ENCODE results near the gene IMMP2L.
"Not testable (repeated sequence)": the region's sequence is repeated elsewhere in the genome, so short reads cannot be mapped to it uniquely, and the experiment has no call there.

IMMP2L gene

DNA sequence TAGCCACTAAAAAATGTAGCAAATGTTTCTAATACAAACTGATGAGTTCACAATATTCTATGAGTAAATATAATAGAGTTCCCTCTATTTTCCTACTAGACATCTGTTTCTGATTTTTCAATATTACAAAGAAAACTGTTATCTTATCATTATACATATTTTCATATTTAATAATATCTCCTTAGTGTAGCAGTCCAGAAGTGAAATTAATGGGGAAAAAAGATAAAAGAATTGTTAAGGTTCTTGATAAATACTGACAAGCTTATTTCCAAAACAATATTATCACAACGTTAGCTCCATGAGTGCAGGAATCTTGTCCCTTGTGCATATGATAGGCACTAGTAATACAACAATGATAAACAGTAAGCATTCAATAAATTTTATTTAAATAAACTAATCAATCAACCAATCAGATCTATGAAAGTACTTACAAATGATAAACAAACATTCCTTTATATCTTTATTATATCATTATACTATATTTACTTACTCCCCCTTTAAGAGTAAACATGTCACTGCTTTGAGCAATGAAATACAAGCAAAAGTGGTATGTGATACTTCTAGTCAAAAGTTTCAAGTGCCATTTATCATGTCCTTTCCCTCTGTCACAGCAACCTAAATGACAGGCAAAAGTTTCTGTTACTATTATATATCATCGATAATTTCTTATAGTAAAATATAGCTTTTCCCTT, 103.1 kb downstream of the IMMP2L start:
- DNase-seq, result no peak

GRCh38 chr7:111450705-111451104, 111.6 kb downstream of the IMMP2L start:
- not testable (repeated sequence) for DNase-seq

DNA sequence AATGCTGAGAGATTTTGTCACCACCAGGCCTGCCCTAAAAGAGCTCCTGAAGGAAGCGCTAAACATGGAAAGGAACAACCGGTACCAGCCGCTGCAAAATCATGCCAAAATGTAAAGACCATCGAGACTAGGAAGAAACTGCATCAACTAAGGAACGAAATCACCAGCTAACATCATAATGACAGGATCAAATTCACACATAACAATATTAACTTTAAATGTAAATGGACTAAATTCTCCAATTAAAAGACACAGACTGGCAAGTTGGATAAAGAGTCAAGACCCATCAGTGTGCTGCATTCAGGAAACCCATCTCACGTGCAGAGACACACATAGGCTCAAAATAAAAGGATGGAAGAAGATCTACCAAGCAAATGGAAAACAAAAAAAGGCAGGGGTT, 114.8 kb downstream of the IMMP2L start:
- not testable (repeated sequence) for DNase-seq

DNA sequence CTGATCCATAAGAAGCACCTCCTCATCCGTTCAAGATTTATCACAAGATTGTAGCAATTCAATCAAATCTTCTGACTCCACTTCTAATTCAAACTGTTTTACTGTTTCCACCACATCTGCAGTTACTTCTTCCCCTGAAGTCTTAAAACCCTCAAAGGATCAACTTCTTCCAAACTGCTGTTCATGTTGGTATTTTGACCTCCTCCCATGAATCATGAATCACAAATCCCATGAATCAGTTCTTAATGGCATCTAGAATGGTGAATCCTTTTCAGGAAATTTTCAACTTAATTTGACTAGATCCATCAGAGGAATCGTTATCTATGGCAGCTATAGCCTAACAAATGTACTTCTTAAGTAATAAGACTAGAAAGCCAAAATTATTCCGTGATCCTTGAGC, 122.3 kb downstream of the IMMP2L start:
- no peak for DNase-seq

GRCh38 chr7:111438369-111439289, 123.7 kb downstream of the IMMP2L start:
- no peak for DNase-seq

DNA sequence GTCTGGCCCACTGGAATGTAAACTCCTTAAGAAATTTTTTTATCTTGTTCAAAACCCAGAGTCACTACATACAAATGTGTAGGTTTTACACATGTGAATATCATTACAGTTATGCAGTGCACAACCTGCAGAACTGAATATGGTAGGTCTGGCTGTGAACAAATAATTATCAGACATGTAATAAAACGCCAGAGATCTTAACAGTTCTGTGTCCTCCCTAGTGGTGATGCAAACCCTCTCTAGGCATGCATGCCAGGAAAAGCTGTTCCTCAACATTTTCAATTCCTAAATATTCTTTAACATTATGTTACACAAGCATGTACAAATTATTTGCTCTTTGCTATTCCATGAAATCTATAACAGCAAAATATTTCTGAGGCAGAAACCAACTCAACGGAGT, 124.6 kb downstream of the IMMP2L start:
- DNase-seq, result no peak

DNA sequence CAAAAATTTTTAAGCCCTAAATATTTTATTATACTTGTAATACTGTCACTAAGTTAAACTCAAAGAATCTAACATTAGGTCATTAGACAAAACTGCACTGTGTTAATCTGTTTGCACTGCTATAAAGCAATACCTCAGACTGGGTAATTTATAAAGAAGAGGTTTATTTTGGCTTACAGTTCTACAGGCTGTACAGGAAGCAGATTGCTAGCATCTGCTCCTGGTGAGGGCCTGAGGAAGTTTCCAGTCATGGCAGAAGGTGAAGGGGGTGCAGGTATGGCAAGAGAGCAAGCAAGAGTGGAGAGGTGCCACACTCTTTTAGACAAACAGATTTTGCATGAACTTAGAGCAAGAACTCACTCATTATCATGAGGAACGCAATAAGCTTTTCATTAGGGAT, 125.7 kb downstream of the IMMP2L start:
- no peak for DNase-seq

- no peak for DNase-seq
These were observed 128.9 kb downstream of the IMMP2L start for GRCh38 chr7:111433426-111433825.

GRCh38 chr7:111429781-111430180, 132.5 kb downstream of the IMMP2L start:
- no peak for DNase-seq

- DNase-seq, result no peak
These were observed 137.5 kb downstream of the IMMP2L start for GRCh38 chr7:111424768-111425167.

GRCh38 chr7:111414374-111414773, 147.9 kb downstream of the IMMP2L start:
- no peak for DNase-seq

GRCh38 chr7:111413739-111414138, 148.6 kb downstream of the IMMP2L start:
- DNase-seq, result no peak

GRCh38 chr7:111410899-111411298, 151.4 kb downstream of the IMMP2L start:
- DNase-seq, result no peak

GRCh38 chr7:111409714-111410422, 152.4 kb downstream of the IMMP2L start:
- no peak for DNase-seq

DNA sequence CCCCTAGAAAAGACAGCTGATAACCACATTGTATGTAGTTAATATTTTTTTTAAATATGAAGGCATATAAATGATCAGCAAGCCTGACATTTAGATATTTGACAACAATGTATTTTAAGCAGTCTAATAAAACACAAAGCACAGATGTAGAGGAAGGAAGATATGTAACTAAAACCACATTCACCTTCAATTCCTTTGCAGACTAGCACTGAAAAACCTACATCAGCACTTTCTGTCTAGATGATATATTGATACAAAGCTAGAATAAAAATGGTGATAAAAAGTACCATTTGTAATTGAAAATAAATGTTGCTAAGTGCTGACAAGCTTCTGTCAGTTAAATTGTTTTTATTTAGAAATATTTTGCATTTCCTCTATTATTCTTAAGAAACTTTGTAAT, 153.6 kb downstream of the IMMP2L start:
- no peak for DNase-seq

DNA sequence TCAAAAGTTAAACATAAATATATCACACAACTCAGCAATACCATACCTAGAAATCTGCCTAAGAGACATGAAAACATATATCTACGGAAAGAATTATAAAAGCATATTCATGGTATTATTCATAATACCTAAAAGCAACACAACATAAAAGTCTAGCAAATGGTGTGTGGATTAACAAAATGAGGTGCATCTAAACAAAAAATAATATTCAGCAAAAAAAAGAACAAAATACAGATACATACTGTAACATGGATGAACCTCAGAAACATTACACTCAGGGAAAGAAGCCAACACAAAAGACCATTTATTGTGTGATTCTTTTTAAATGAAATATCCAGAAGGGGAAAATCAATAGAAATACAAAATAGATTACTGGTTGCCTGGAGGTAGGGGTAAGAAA, 155.0 kb downstream of the IMMP2L start:
- no peak for DNase-seq

DNA sequence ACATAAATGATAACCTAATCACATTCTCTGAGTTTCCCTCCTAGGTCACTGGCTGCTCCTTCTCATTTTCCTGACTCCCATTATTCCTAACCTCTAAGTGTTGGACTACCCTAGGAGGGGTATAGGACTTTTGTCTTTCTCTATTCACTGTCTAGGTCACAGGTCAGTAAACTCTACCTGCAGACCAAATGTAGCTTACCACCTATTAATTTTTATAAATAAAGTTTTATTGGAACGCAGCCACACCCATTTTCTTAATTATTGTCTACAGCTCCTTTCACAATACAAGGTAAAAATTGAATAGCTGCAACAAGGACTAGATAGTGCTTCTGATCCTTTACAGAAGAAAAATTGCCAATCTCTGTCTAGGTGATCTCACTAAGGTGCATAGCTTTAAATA, 156.7 kb downstream of the IMMP2L start:
- no peak for DNase-seq

- no peak for DNase-seq
These were observed 160.8 kb downstream of the IMMP2L start for GRCh38 chr7:111401516-111401915.

DNA sequence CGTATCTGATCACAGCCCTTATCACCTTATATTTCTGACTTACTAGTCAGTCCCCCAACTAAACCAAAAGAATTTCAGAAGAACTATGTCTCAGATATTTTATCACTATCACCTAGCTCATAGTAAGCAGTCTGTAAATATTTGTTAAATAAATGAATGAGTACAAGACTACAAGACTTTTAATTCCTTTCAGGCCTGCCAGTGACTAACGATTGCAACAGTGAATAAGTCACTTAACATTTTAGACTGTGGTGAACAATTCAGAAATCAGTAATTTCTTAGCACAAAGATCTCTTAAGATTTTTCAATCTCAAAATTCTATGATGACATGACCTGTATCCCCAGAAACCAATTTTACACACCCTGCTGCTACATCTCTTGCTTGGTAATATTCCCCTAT, 162.2 kb downstream of the IMMP2L start:
- no peak for DNase-seq

DNA sequence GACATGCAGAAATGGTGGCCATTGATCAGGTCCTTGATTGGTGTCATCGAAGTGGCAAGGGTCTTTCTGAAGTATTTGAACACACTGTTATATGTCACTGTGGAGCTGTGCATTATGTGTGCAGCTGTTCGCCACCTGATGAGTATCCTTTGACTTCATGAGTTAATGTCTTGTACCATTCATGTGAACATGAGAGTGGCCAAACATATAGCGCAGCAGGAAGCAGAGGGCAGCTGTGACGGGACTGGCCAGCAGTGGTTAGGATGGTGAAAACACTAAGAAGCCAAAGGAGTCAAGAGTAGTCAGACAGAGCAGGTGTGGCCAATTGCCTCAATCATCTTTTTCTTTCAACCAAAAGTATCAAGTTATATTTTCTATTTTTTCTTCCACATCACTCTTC, 167.4 kb downstream of the IMMP2L start:
- DNase-seq, result no peak

DNA sequence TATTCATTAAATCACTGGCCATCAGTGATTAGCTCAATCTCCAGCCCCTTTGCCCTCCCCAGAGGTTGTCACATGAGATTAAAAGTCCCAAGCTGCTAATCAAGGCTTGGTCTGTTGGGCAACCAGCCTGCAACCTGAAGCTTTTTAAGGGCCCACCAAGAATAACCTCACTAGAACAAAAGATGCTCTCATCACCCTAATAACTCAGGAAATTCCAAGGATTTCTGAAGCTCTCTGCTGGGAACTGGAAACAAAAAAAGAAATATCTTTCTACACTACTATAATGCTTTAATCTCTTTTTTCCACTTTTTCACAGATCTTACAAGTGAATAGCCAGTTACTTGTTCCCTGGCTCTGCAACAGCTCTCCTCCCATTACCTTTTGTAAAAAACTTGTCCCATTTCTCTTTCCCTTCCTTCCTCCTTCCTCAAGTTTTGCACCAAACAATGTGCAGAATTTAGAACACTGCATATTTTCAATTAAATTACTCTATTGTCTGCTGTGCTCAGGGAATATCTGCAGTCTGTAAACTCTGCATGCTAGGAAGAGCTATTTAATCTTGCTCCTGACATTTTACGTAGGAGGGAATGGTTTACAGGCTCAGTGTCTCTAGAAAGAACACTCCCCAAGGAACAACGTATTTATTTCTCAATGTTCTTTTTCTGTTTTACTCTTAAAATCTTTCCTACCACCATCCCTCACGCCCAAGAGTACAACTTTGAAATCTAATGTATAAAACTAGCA, 169.1 kb downstream of the IMMP2L start:
- DNase-seq, result no peak

DNA sequence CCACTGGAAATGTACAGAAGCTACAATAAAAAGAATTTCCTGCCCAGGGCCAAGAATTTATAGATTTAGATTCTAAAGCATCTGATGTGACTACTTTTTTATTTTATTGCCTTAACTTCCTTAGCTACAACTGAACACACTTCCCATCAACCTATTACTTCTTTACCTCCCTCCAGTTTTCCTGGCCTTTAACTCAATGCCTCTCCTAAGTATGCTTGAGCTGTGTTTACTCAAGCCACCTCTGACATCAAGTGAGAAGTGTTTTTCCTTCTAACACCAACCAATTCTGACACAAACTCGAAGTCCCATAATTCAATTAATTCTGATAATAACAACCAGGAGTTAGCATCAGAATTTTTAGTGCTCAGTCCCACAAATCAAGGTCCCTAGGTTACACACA, 170.0 kb downstream of the IMMP2L start:
- no peak for DNase-seq

- no peak for DNase-seq
These were observed 172.3 kb downstream of the IMMP2L start for GRCh38 chr7:111390000-111390399.
